C4-2B (cell line): ENCODE results near the gene IL17C.

ENCODE experiments used
- H3K27ac ChIP-seq: fragments of 450-650 bp; 2 replicates; pipeline ENCODE4 v1.5.1; 2017
- CTCF ChIP-seq: fragments of 450-650 bp; conservative IDR thresholded peaks from 2 replicates; pipeline ENCODE4 v1.5.1; 2017; ENCODE audit warnings: mild to moderate bottlenecking
- ZFX ChIP-seq: fragments of 450-650 bp; IDR thresholded peaks from 2 replicates; pipeline ENCODE4 v1.6.1; 2017

IL17C gene

GRCh38 chr16:88642881-88643643 lies 4.7 kb downstream of the IL17C start:
- H3K27ac ChIP-seq, result no peak overlapping the region
- no peak for TF ChIP-seq ZFX
- TF ChIP-seq CTCF, result no peak

- TF ChIP-seq CTCF (no peak), ZFX (no peak)
- H3K27ac ChIP-seq, result no peak overlapping the region
Measured at GRCh38 chr16:88643644-88643932, 5.2 kb downstream of the IL17C start.

- H3K27ac ChIP-seq, result no peak overlapping the region
- TF ChIP-seq CTCF (no peak), ZFX (no peak)
Measured at GRCh38 chr16:88645455-88645854, 7.1 kb downstream of the IL17C start.

GRCh38 chr16:88645941-88646340 lies 7.6 kb downstream of the IL17C start:
- H3K27ac ChIP-seq, result no peak overlapping the region
- no peak for TF ChIP-seq ZFX

- TF ChIP-seq ZFX (no peak), CTCF (no peak)
- no peak overlapping the region for H3K27ac ChIP-seq
Measured at GRCh38 chr16:88646345-88647034, 8.1 kb downstream of the IL17C start.

- TF ChIP-seq CTCF, result no peak
- no peak for TF ChIP-seq ZFX
- no peak overlapping the region for H3K27ac ChIP-seq
Measured at GRCh38 chr16:88647178-88648070, 9.1 kb downstream of the IL17C start.

GRCh38 chr16:88649195-88649923 lies 11.0 kb downstream of the IL17C start:
- no peak overlapping the region for H3K27ac ChIP-seq
- TF ChIP-seq ZFX (no peak), CTCF (no peak)
